Measurements from ENCODE around the gene TTYH2. TPM values are rescaled to one million over a fixed set of nuclear protein-coding genes. Genes with fewer than 3 reads are reported as not detected.

TTYH2 gene
- total RNA-seq, 1 experiment from 2014 or later: 4.5 TPM

- no peak for TF ChIP-seq ZMAT4 (CRISPR knock-in tag; IDR thresholded peaks at IDR 0.05)
- TF ChIP-seq CREM (CRISPR knock-in tag; IDR thresholded peaks at IDR 0.05): no peak
- no peak for TF ChIP-seq FOXP1 (CRISPR knock-in tag; IDR thresholded peaks at IDR 0.05; ENCODE audit: borderline replicate concordance)
- TF ChIP-seq ATF2 (CRISPR knock-in tag; IDR thresholded peaks at IDR 0.05; ENCODE audit: borderline replicate concordance, low read depth): no peak
- no peak for TF ChIP-seq ETV6 (CRISPR knock-in tag; IDR thresholded peaks at IDR 0.05)
- TF ChIP-seq ZNF423 (CRISPR knock-in tag; IDR thresholded peaks at IDR 0.05): no peak
- TF ChIP-seq NR3C1 (CRISPR knock-in tag; conservative IDR thresholded peaks at IDR 0.05; ENCODE audit: low read depth): no peak
- TF ChIP-seq ZBTB21 (CRISPR knock-in tag; IDR thresholded peaks at IDR 0.05; ENCODE audit: borderline replicate concordance): no peak
- no peak for TF ChIP-seq ZNF396 (CRISPR knock-in tag; IDR thresholded peaks at IDR 0.05; ENCODE audit: borderline replicate concordance)
These were observed 11.8 kb downstream of the TTYH2 start (continued) for GRCh38 chr17:74224959-74225725.

- TF ChIP-seq ZSCAN18 (CRISPR knock-in tag; IDR thresholded peaks at IDR 0.05) (no peak), CREB1 (CRISPR knock-in tag; IDR thresholded peaks at IDR 0.05) (no peak), ZMAT4 (CRISPR knock-in tag; IDR thresholded peaks at IDR 0.05) (no peak), ERG (CRISPR knock-in tag; IDR thresholded peaks at IDR 0.05) (no peak), NR2C2 (CRISPR knock-in tag; IDR thresholded peaks at IDR 0.05) (no peak), ZBTB43 (CRISPR knock-in tag; IDR thresholded peaks at IDR 0.05) (no peak), NFYB (CRISPR knock-in tag; conservative IDR thresholded peaks at IDR 0.05; ENCODE audit: low read depth) (no peak)
- ATAC-seq (no peak), DNase-seq (ENCODE audit: low spot score) (no peak)
- Mint-ChIP-seq H3K36me3 (no peaks in the 10 kb centered on the region), H3K4me3 (no peak overlapping the region), H3K27ac (0 out of 2 replicates have a peak overlapping the region, but pooled peaks have one; percentile 32), H3K9me3 (no peaks in the 10 kb centered on the region), H3K27me3 (ENCODE audit: low read depth) (no peaks in the 10 kb centered on the region), H3K4me1 (no peaks in the 10 kb centered on the region)
- ChIA-PET CTCF (interaction anchor here (1.0 to 1.7 kb wide), 4 partner anchors 13 to 340 kb away, joined by 3 to 4 read pairs (median 4); partner anchors contain the start of gene TTYH2), POLR2A (no interaction called here)
These were observed 12.9 kb downstream of the TTYH2 start for GRCh38 chr17:74226252-74226651.

Measured in WTC11 (cell line).